Vagina (tissue), 2 donors: Measurements from ENCODE around the gene GPANK1.

Source experiments
- POLR2A ChIP-seq, 2 donors: fragments of 450-650 bp; IDR thresholded peaks; one replicate each; pipeline ENCODE4 v1.6.1; 2017; ENCODE audit warnings: antibody characterized with exemption in 2 of 2, mild to moderate bottlenecking in 2 of 2, moderate library complexity in 2 of 2
- TF ChIP-seq, protein P1 (sequence below), 3 experiments: fragments of 450-650 bp in 2 of 3; fragments of 200-600 bp in 1 of 3; sonication (generic) in 1 of 3; IDR thresholded peaks; one replicate each; pipeline ENCODE4 v1.5.1; 2017 to 2019; ENCODE audit warnings: antibody characterized with exemption in 3 of 3, mild to moderate bottlenecking in 2 of 3, moderate library complexity in 2 of 3

DNA sequence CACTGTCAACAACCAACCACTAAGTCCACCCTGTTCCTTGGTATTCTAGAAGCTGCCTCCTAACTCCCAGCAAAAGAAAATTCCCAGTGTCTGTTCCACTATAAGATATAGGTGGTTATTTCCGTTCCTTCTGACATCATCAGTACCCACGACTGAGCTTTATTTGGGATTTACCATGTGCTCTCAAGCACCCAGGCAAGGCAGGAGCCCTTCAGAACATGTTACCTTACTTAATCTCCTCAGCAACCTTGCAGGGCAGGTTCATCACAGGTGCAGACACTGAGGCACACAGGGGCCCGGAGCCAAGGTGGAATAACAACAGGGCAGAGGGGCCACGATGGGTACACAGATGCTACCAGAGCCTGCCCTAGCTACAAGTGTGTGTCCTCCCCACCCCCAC is 27.6 kb upstream of the GPANK1 start:
- TF ChIP-seq, protein P1, sequence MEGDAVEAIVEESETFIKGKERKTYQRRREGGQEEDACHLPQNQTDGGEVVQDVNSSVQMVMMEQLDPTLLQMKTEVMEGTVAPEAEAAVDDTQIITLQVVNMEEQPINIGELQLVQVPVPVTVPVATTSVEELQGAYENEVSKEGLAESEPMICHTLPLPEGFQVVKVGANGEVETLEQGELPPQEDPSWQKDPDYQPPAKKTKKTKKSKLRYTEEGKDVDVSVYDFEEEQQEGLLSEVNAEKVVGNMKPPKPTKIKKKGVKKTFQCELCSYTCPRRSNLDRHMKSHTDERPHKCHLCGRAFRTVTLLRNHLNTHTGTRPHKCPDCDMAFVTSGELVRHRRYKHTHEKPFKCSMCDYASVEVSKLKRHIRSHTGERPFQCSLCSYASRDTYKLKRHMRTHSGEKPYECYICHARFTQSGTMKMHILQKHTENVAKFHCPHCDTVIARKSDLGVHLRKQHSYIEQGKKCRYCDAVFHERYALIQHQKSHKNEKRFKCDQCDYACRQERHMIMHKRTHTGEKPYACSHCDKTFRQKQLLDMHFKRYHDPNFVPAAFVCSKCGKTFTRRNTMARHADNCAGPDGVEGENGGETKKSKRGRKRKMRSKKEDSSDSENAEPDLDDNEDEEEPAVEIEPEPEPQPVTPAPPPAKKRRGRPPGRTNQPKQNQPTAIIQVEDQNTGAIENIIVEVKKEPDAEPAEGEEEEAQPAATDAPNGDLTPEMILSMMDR (IDR thresholded peaks at IDR 0.05) = no peak
- TF ChIP-seq POLR2A (IDR thresholded peaks at IDR 0.05) = no peak
